ENCODE measurements around the gene ZSWIM5.

DNA sequence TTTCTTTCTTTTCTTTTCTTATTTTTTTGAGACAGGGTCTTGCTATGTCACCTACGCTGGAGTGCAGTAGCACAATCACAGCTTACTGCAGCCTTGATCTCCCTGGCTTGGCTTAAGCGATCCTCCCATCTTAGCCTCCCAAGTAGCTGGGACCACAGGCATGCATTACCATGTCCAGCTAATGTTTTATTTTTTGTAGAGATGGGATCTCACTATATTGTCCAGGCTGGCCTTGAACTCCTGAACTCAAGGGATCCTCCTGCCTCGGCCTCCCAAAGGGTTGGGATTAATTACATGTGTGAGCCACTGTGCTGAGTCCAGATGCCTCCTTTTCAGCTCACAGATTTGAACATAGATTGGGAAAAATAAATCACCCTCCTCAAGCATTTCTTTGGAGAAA, 98.6 kb downstream of the ZSWIM5 start:
- TF ChIP-seq, protein P1, sequence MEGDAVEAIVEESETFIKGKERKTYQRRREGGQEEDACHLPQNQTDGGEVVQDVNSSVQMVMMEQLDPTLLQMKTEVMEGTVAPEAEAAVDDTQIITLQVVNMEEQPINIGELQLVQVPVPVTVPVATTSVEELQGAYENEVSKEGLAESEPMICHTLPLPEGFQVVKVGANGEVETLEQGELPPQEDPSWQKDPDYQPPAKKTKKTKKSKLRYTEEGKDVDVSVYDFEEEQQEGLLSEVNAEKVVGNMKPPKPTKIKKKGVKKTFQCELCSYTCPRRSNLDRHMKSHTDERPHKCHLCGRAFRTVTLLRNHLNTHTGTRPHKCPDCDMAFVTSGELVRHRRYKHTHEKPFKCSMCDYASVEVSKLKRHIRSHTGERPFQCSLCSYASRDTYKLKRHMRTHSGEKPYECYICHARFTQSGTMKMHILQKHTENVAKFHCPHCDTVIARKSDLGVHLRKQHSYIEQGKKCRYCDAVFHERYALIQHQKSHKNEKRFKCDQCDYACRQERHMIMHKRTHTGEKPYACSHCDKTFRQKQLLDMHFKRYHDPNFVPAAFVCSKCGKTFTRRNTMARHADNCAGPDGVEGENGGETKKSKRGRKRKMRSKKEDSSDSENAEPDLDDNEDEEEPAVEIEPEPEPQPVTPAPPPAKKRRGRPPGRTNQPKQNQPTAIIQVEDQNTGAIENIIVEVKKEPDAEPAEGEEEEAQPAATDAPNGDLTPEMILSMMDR (IDR thresholded peaks at IDR 0.05) = no peak
- no peak for TF ChIP-seq POLR2A (IDR thresholded peaks at IDR 0.05)
